Retinal pigment epithelial cell (primary cell): ENCODE measurements around the gene SFN.
A peak's percentile ranks its signal among the peaks of the same experiment; 100 is the strongest.
"Not testable (repeated sequence)": the region's sequence is repeated elsewhere in the genome, so short reads cannot be mapped to it uniquely, and the experiment has no call there.

ENCODE experiments used
- DNase-seq: peaks from one replicate; pipeline ENCODE4 v3.0.0-alpha.2; 2010; ENCODE audit warnings: low read depth
- H3K4me3 ChIP-seq: 2 replicates; pipeline ENCODE4 v1.5.1; 2011; ENCODE audit warnings: mild to moderate bottlenecking, low read length, control low read depth, moderate library complexity
- TF ChIP-seq, protein P1 (sequence below): conservative IDR thresholded peaks from 2 replicates; pipeline ENCODE4 v1.5.1; 2011; ENCODE audit warnings: low read depth, low read length, control low read depth, inconsistent platforms

The SFN gene

DNA sequence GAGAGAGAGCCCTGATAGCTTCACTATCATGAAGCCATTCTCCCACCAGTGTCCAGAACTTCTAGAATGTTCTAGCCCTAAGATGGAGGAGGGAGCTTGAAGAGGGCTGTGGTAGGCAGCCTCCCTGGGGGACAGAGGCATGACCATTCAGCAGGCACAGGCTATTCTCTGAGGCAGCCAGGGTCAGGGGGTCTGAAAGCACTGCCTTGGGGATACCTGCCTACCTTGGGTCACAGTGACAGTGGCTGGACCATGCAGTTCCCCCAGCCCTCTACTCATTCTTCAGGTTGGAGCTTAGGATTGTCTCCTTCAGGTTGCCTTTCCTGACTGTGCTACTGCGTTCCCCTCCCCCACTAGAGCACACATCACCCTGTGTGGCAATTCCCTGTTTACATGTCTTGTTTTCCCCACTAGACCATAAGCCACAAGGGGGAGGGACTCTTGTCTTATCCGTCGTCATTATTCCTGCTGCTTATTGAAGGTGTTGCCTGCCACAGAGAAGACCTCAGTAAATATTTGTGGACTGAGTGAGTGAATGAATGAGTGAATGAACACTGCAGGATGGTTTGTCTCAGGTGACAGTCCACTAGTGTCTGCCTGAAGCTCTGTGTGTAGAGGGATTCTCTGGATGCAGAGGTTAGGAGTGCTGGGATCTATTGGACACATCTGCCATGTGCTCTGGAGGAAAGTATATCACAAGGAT is 31.3 kb upstream of the SFN start:
- TF ChIP-seq, protein P1, sequence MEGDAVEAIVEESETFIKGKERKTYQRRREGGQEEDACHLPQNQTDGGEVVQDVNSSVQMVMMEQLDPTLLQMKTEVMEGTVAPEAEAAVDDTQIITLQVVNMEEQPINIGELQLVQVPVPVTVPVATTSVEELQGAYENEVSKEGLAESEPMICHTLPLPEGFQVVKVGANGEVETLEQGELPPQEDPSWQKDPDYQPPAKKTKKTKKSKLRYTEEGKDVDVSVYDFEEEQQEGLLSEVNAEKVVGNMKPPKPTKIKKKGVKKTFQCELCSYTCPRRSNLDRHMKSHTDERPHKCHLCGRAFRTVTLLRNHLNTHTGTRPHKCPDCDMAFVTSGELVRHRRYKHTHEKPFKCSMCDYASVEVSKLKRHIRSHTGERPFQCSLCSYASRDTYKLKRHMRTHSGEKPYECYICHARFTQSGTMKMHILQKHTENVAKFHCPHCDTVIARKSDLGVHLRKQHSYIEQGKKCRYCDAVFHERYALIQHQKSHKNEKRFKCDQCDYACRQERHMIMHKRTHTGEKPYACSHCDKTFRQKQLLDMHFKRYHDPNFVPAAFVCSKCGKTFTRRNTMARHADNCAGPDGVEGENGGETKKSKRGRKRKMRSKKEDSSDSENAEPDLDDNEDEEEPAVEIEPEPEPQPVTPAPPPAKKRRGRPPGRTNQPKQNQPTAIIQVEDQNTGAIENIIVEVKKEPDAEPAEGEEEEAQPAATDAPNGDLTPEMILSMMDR = no peak
- no peak for DNase-seq

GRCh38 chr1:26832249-26832960 is 30.5 kb upstream of the SFN start:
- TF ChIP-seq, protein P1 = no peak
- peak; percentile 43 for DNase-seq
- no peak overlapping the region for H3K4me3 ChIP-seq

More for the DNA sequence above, 31.3 kb upstream of the SFN start:
- H3K4me3 ChIP-seq = no peak overlapping the region

DNA sequence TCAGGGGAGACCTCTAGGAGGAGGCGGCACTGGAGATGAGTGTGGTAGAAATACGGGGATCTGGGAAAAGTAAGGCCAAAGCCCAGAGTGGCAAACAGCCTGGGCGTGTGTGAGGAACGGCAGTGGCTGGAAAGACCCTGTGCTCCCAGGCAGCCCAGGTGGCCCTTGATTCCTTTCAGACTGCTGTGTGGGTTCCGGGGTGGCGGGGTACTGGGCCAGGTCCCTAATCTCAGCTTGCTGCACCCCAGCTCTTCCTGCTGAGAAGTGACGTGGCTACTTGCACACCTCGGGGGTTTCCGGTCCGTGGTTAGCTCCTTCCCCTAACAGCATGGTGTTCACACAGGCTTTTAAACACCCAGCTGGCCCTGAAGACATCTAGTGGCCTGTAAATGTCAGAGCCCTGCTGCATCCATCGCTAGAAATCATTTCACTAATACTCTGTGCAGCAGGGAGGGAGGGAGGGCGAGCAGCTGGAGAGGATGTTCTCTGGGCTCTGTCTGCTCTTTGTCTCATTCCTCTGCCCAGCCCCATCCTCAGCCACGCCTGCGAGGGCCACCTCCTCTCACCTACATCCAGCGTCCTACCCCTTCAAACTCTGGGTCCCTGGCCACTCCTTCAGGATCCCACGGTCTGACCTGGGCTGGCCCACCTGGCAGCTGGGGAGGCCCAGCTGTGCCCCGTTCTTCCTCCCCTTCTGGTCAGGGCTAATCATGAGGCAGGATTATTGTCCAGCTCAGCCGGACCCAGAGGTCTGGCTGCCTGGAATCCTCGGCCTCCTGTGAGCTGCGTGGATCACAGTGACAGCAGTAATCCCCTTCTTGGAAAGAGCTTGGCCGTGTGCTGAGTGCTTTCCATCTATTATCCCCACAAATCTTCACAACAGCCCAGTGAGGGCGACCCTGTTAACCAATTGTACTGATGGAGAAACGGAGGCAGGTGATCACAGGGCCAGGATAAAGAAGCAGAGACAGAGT is 29.2 kb upstream of the SFN start:
- peak; percentile 39 for DNase-seq
- H3K4me3 ChIP-seq = no peak overlapping the region
- TF ChIP-seq, protein P1 = no peak

DNA sequence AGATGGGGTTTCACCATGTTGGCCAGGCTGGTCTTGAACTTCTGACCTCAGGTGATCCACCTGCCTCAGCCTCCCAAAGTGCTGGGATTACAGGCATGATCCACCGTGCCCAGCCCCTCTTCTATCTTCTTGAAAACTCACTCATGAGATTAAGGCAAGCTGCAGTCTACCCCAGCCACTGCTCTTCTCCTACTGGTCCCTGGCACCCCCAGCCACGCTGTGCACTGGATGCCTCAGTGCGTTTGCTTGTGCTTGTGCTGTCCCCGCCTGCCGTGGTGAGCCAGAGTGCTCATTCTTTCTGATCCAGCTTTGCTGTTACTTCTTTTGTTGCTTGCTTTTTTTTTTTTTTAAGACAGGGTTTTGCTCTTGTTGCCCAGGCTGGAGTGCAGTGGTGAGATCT is 25.3 kb upstream of the SFN start:
- not testable (repeated sequence) for H3K4me3 ChIP-seq, DNase-seq

DNA sequence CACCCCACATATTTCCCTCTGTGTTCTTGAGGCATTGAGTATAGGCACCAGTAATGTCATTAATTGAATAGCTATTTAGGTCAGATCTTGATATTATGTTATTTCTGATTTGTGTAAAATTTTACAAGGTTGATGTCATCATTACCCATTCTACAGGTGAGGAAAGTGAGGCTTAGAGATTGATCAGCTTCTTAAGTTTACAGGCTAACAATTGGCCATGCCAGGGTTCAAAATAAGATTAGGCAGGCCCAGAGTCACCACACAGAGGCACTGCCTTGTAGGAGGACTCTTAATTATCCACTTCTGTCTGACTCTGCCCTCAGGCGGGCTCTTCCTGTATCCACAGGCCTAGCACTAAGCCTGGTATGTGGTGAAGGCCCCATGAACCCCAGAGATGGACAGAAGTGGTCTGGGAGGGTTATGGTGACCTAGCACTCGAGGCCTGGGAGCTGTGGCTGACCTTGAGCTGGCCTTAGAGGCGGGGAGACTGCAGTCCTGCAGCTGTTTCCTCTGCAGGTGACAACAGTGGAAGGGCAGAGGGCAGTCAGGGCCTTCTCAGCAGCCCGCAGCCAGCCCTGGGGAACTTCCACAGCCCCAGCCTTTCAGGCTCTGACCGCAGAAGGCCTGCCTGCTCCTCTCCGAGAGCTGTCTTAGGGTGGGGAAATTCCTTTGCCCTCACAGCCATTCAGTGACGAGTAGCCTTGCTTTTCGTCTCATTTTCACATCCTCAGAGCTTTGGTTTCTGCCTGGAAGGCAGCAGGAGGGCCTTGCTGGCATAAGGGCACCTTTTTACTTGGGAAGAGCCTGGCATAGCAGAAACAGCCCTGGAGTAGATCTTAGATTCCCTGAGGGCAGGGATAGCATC is 24.2 kb upstream of the SFN start:
- TF ChIP-seq, protein P1 = no peak
- H3K4me3 ChIP-seq = no peak overlapping the region
- DNase-seq = no peak

DNA sequence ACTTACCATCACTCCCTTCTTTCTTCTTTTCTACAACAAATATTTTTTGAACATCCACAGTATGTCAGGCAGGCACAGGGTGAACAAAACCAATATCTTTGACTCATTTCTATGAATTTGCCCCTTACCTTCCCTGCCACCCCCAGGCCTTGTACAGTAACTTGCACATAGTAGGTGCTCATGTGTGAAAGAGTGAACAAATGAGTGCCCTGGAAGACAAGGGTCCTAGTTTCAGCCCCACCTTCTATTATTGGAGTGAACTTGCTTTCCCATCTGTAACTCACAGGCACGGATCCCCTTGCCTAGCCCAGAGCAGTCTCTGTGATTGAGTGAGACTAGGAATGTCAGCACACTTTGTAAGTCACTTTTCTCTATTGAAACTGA is 23.6 kb upstream of the SFN start:
- DNase-seq = no peak
- H3K4me3 ChIP-seq = no peak overlapping the region
- TF ChIP-seq, protein P1 = no peak
